GM23338 (cell line): ENCODE measurements around the gene ZBTB20. TPM values are rescaled to one million over a fixed set of nuclear protein-coding genes. Genes with fewer than 3 reads are reported as not detected.

Experiments used
- ATAC-seq: fragments of 200-7000 bp; cut with Tn5 transposase; 3 replicates; pipeline ENCODE4 v1.9.1; 2020
- DNase-seq: peaks from one replicate; pipeline ENCODE4 v3.0.0-alpha.2; 2015; ENCODE audit warnings: low spot score
- H2AFZ ChIP-seq: fragments of 200-600 bp; sonication (generic); 2 replicates; pipeline ENCODE4 v1.8.0; 2016; ENCODE audit warnings: antibody characterized with exemption, mild to moderate bottlenecking, moderate library complexity
- H3F3A ChIP-seq: fragments of 200-600 bp; sonication (generic); replicated peaks from 2 replicates; pipeline ENCODE4 v1.8.0; 2017; ENCODE audit warnings: antibody characterized with exemption, mixed run types, low read depth
- H3K27ac ChIP-seq: fragments of 200-600 bp; sonication (generic); 2 replicates; pipeline ENCODE4 v1.6.1; 2016; ENCODE audit warnings: low read depth
- H3K27me3 ChIP-seq: fragments of 200-600 bp; sonication (generic); 2 replicates; pipeline ENCODE4 v1.8.0; 2016; ENCODE audit warnings: mild to moderate bottlenecking, mixed run types, moderate library complexity; ENCODE audit not compliant: insufficient read depth
- H3K36me3 ChIP-seq: fragments of 200-600 bp; sonication (generic); 2 replicates; pipeline ENCODE4 v1.8.0; 2016; ENCODE audit warnings: mild to moderate bottlenecking; ENCODE audit not compliant: insufficient read depth
- H3K4me1 ChIP-seq: fragments of 200-600 bp; sonication (generic); 2 replicates; pipeline ENCODE4 v1.8.0; 2016; ENCODE audit warnings: mild to moderate bottlenecking, moderate library complexity; ENCODE audit not compliant: insufficient read depth
- H3K4me2 ChIP-seq: fragments of 200-600 bp; sonication (generic); 2 replicates; pipeline ENCODE4 v1.7.1; 2017; ENCODE audit warnings: mixed run types
- H3K4me3 ChIP-seq: fragments of 200-600 bp; sonication (generic); 2 replicates; pipeline ENCODE4 v1.6.1; 2016; ENCODE audit warnings: mixed run types
- H3K79me2 ChIP-seq: fragments of 200-600 bp; sonication (generic); replicated peaks from 2 replicates; pipeline ENCODE4 v1.8.0; 2017; ENCODE audit warnings: mild to moderate bottlenecking; ENCODE audit not compliant: insufficient read depth
- H3K9me2 ChIP-seq: fragments of 200-600 bp; sonication (generic); 2 replicates; pipeline ENCODE4 v1.8.0; 2017; ENCODE audit not compliant: insufficient read depth
- H4K20me1 ChIP-seq: fragments of 200-600 bp; sonication (generic); replicated peaks from 2 replicates; pipeline ENCODE4 v1.8.0; 2017; ENCODE audit warnings: mild to moderate bottlenecking; ENCODE audit not compliant: insufficient read depth
- H3K27ac Mint-ChIP-seq: 2 replicates; pipeline ENCODE4 v1.8.0; 2020; ENCODE audit warnings: inconsistent platforms, mild to moderate bottlenecking, moderate library complexity, mixed read lengths
- H3K27me3 Mint-ChIP-seq: 3 replicates; pipeline ENCODE4 v1.8.0; 2022; ENCODE audit warnings: low read depth, mild to moderate bottlenecking, moderate library complexity, mixed read lengths, inconsistent platforms; ENCODE audit not compliant: insufficient read depth, poor library complexity
- H3K36me3 Mint-ChIP-seq: 3 replicates; pipeline ENCODE4 v1.8.0; 2021; ENCODE audit warnings: low read depth, mild to moderate bottlenecking, inconsistent platforms, moderate library complexity, mixed read lengths
- H3K4me1 Mint-ChIP-seq: 3 replicates; pipeline ENCODE4 v1.8.0; 2020; ENCODE audit warnings: mild to moderate bottlenecking, inconsistent platforms, mixed read lengths
- H3K4me3 Mint-ChIP-seq: 3 replicates; pipeline ENCODE4 v1.8.0; 2021; ENCODE audit warnings: moderate library complexity, mild to moderate bottlenecking, inconsistent platforms, mixed read lengths
- H3K9me3 Mint-ChIP-seq: 3 replicates; pipeline ENCODE4 v1.8.0; 2020; ENCODE audit warnings: moderate library complexity, mild to moderate bottlenecking, inconsistent platforms, mixed read lengths
- CREB1 ChIP-seq: fragments of 250-450 bp; sonication (Bioruptor Pico); IDR thresholded peaks from 2 replicates; pipeline ENCODE4 v1.5.0; 2020; ENCODE audit warnings: low read depth, mild to moderate bottlenecking, moderate library complexity
- EZH2 ChIP-seq: fragments of 200-600 bp; sonication (generic); IDR thresholded peaks from one replicate; pipeline ENCODE4 v1.8.0; 2017; ENCODE audit warnings: antibody characterized with exemption, mild to moderate bottlenecking, low read depth; ENCODE audit not compliant: unreplicated experiment
- JUNB ChIP-seq: IDR thresholded peaks from one replicate; pipeline ENCODE4 v1.6.1; 2016; ENCODE audit warnings: antibody characterized with exemption; ENCODE audit not compliant: unreplicated experiment
- NANOG ChIP-seq: IDR thresholded peaks from 2 replicates; pipeline ENCODE4 v1.6.1; 2016; ENCODE audit warnings: antibody characterized with exemption, borderline replicate concordance
- STAT1 ChIP-seq: IDR thresholded peaks from one replicate; pipeline ENCODE4 v1.6.1; 2016; ENCODE audit warnings: antibody characterized with exemption; ENCODE audit not compliant: unreplicated experiment
- ZNF114 ChIP-seq: fragments of 250-450 bp; sonication (Bioruptor Pico); IDR thresholded peaks from 2 replicates; pipeline ENCODE4 v1.5.0; 2020; ENCODE audit warnings: mild to moderate bottlenecking, moderate library complexity
- ZNF331 ChIP-seq: fragments of 250-450 bp; sonication (Bioruptor Pico); IDR thresholded peaks from 2 replicates; pipeline ENCODE4 v1.5.0; 2020; ENCODE audit warnings: low read depth, mild to moderate bottlenecking, moderate library complexity
- polyA plus RNA-seq: library from polyadenylated mRNA; unstranded; fragments of >200 nt; fragmentation: Nextera tagmentation; extraction: Ambion mirVana; gene quantifications from 2 replicates; pipeline ENCODE4 v1.2.1, GENCODE V29; 2016
- total RNA-seq: library from RNA; depleted of rRNA; stranded (reverse); fragments of >200 nt; shearing (Covaris generic); gene quantifications from 2 replicates; pipeline ENCODE4 v1.2.3, GENCODE V29; 2014
- TF ChIP-seq, protein P1 (sequence below): IDR thresholded peaks from one replicate; pipeline ENCODE4 v1.6.1; 2018; ENCODE audit warnings: antibody characterized with exemption; ENCODE audit not compliant: unreplicated experiment
- TF ChIP-seq, protein P2 (sequence below): fragments of 250-450 bp; sonication (Bioruptor Pico); IDR thresholded peaks from 2 replicates; pipeline ENCODE4 v1.5.0; 2020; ENCODE audit warnings: mild to moderate bottlenecking, moderate library complexity

Gene ZBTB20
- total and polyA plus RNA-seq, 2 experiments from 2014 or later = 2.0 to 3.3 TPM

DNA sequence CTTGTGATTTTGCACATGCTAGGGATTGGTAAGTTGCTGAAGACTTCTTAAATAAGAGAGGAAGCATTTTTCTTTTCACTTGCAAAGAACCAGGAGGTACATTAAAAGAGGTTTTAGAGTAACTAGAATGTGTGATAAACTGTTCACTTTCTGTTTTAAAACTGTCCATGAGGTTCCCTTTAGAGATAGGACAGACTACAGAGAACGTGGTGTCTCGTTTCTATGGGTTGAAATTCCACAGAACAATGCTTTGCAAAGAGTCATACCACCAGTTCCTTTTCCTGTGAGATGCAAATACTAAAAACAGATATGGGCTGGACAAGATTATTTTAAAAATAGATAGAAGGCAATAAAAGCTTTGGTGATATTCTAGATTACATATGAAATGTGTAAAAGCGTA lies 480.5 kb downstream of the ZBTB20 start:
- ATAC-seq (no peak), DNase-seq (no peak)
- peaks cover 5% of the 10 kb centered on the region; the same call in 2 of the 3 replicates for H3K4me1 Mint-ChIP-seq
- H3K36me3 Mint-ChIP-seq = no peaks in the 10 kb centered on the region; the same call in 2 of the 3 replicates
- no peaks in the 10 kb centered on the region for H3K79me2 ChIP-seq
- no peak overlapping the region for H3K4me3 ChIP-seq
- no peaks in the 10 kb centered on the region; the same call in 2 of the 3 replicates for H3K9me3 Mint-ChIP-seq
- no peak overlapping the region for H3K27ac ChIP-seq
- no peaks in the 10 kb centered on the region for H4K20me1 ChIP-seq
- TF ChIP-seq, protein P1, sequence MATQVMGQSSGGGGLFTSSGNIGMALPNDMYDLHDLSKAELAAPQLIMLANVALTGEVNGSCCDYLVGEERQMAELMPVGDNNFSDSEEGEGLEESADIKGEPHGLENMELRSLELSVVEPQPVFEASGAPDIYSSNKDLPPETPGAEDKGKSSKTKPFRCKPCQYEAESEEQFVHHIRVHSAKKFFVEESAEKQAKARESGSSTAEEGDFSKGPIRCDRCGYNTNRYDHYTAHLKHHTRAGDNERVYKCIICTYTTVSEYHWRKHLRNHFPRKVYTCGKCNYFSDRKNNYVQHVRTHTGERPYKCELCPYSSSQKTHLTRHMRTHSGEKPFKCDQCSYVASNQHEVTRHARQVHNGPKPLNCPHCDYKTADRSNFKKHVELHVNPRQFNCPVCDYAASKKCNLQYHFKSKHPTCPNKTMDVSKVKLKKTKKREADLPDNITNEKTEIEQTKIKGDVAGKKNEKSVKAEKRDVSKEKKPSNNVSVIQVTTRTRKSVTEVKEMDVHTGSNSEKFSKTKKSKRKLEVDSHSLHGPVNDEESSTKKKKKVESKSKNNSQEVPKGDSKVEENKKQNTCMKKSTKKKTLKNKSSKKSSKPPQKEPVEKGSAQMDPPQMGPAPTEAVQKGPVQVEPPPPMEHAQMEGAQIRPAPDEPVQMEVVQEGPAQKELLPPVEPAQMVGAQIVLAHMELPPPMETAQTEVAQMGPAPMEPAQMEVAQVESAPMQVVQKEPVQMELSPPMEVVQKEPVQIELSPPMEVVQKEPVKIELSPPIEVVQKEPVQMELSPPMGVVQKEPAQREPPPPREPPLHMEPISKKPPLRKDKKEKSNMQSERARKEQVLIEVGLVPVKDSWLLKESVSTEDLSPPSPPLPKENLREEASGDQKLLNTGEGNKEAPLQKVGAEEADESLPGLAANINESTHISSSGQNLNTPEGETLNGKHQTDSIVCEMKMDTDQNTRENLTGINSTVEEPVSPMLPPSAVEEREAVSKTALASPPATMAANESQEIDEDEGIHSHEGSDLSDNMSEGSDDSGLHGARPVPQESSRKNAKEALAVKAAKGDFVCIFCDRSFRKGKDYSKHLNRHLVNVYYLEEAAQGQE = no peak
- TF ChIP-seq EZH2 = no peak
- TF ChIP-seq CREB1 = no peak
- TF ChIP-seq ZNF331 = no peak
- no peak for TF ChIP-seq STAT1
- TF ChIP-seq ZNF114 = no peak
- H3K4me3 Mint-ChIP-seq = no peak overlapping the region
- H3K36me3 ChIP-seq = no peaks in the 10 kb centered on the region
- no peaks in the 10 kb centered on the region for H3K9me2 ChIP-seq
- no peak overlapping the region for H3K4me2 ChIP-seq
- no peak overlapping the region for H3K27ac Mint-ChIP-seq
- no peaks in the 10 kb centered on the region for H3K27me3 Mint-ChIP-seq
- no peaks in the 10 kb centered on the region for H3K4me1 ChIP-seq
- no peak overlapping the region for H2AFZ ChIP-seq
- no peaks in the 10 kb centered on the region for H3F3A ChIP-seq
- H3K27me3 ChIP-seq = no peaks in the 10 kb centered on the region

DNA sequence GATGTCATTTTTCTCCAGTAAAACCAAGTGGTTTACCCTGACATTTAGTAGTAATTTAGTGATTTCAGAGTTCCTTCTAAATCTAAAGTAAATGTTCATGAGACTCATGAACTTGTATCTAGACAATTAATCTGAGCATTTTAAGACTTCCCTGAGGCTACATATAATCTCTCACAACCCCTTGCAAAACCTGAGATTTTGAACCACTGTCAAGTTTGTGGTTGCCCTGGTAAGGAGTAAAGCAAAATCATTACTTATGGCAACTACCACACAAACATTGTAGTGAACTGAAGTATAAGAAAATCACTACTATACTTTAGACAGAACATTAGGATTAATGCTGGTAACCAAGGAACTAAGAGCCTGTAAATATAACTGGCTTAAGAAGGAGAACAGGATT lies 483.1 kb downstream of the ZBTB20 start:
- ATAC-seq = no peak
- no peak overlapping the region for H3K27ac ChIP-seq
- H3K4me3 Mint-ChIP-seq = no peak overlapping the region
- H3K27ac Mint-ChIP-seq = no peak overlapping the region
- no peaks in the 10 kb centered on the region for H3K4me1 ChIP-seq
- peaks cover 9% of the 10 kb centered on the region; the same call in 2 of the 3 replicates for H3K4me1 Mint-ChIP-seq
- H3K79me2 ChIP-seq = no peaks in the 10 kb centered on the region
- no peak overlapping the region for H3K4me2 ChIP-seq
- no peaks in the 10 kb centered on the region; the same call in 1 of the 3 replicates for H3K36me3 Mint-ChIP-seq
- no peak overlapping the region for H2AFZ ChIP-seq
- no peak for DNase-seq
- no peaks in the 10 kb centered on the region for H3K36me3 ChIP-seq
- no peaks in the 10 kb centered on the region for H4K20me1 ChIP-seq
- no peaks in the 10 kb centered on the region for H3K27me3 ChIP-seq
- H3K27me3 Mint-ChIP-seq = no peaks in the 10 kb centered on the region
- no peaks in the 10 kb centered on the region for H3K9me2 ChIP-seq
- H3K9me3 Mint-ChIP-seq = no peaks in the 10 kb centered on the region; the same call in 2 of the 3 replicates
- no peak overlapping the region for H3K4me3 ChIP-seq
- no peaks in the 10 kb centered on the region for H3F3A ChIP-seq
- no peak for TF ChIP-seq CREB1
- no peak for TF ChIP-seq ZNF331
- no peak for TF ChIP-seq ZNF114
- TF ChIP-seq, protein P1 = no peak
- no peak for TF ChIP-seq NANOG
- TF ChIP-seq, protein P2, sequence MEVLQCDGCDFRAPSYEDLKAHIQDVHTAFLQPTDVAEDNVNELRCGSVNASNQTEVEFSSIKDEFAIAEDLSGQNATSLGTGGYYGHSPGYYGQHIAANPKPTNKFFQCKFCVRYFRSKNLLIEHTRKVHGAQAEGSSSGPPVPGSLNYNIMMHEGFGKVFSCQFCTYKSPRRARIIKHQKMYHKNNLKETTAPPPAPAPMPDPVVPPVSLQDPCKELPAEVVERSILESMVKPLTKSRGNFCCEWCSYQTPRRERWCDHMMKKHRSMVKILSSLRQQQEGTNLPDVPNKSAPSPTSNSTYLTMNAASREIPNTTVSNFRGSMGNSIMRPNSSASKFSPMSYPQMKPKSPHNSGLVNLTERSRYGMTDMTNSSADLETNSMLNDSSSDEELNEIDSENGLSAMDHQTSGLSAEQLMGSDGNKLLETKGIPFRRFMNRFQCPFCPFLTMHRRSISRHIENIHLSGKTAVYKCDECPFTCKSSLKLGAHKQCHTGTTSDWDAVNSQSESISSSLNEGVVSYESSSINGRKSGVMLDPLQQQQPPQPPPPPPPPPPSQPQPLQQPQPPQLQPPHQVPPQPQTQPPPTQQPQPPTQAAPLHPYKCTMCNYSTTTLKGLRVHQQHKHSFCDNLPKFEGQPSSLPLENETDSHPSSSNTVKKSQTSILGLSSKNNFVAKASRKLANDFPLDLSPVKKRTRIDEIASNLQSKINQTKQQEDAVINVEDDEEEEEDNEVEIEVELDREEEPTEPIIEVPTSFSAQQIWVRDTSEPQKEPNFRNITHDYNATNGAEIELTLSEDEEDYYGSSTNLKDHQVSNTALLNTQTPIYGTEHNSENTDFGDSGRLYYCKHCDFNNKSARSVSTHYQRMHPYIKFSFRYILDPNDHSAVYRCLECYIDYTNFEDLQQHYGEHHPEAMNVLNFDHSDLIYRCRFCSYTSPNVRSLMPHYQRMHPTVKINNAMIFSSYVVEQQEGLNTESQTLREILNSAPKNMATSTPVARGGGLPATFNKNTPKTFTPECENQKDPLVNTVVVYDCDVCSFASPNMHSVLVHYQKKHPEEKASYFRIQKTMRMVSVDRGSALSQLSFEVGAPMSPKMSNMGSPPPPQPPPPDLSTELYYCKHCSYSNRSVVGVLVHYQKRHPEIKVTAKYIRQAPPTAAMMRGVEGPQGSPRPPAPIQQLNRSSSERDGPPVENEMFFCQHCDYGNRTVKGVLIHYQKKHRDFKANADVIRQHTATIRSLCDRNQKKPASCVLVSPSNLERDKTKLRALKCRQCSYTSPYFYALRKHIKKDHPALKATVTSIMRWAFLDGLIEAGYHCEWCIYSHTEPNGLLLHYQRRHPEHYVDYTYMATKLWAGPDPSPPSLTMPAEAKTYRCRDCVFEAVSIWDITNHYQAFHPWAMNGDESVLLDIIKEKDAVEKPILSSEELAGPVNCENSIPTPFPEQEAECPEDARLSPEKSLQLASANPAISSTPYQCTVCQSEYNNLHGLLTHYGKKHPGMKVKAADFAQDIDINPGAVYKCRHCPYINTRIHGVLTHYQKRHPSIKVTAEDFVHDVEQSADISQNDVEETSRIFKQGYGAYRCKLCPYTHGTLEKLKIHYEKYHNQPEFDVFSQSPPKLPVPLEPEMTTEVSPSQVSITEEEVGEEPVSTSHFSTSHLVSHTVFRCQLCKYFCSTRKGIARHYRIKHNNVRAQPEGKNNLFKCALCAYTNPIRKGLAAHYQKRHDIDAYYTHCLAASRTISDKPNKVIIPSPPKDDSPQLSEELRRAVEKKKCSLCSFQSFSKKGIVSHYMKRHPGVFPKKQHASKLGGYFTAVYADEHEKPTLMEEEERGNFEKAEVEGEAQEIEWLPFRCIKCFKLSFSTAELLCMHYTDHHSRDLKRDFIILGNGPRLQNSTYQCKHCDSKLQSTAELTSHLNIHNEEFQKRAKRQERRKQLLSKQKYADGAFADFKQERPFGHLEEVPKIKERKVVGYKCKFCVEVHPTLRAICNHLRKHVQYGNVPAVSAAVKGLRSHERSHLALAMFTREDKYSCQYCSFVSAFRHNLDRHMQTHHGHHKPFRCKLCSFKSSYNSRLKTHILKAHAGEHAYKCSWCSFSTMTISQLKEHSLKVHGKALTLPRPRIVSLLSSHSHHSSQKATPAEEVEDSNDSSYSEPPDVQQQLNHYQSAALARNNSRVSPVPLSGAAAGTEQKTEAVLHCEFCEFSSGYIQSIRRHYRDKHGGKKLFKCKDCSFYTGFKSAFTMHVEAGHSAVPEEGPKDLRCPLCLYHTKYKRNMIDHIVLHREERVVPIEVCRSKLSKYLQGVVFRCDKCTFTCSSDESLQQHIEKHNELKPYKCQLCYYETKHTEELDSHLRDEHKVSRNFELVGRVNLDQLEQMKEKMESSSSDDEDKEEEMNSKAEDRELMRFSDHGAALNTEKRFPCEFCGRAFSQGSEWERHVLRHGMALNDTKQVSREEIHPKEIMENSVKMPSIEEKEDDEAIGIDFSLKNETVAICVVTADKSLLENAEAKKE = no peak
- TF ChIP-seq JUNB = no peak
